ENCODE results near the gene ST7. TPM values are rescaled to one million over a fixed set of nuclear protein-coding genes. Genes with fewer than 3 reads are reported as not detected.

Gene ST7
- total and polyA plus RNA-seq, 2 experiments from 2014 or later = 9.9 to 18.3 TPM

DNA sequence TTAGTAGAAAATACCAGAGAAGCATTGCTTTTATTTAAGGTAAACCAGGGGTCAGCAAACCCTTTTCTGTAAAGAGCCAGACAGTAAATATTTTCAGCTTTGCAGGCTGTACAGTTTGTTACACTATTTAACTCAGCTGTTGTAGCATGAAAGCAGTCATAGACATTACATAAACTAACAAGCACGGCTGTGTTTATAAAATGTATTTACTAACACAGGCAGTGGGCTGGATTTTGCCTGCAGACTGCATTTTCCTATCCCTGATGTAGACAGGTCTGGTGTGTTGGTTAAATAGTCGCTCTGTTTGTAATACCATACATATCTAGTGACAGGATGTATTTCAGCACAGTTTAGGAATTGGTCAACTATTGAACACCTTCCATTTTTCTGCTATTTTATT is 129.3 kb downstream of the ST7 start:
- Histone ChIP-seq H3K79me2 (replicated peaks; ENCODE audit: insufficient read depth) (no peaks in the 10 kb centered on the region; the same call in 1 of the 2 replicates), H3K4me3 (no peak overlapping the region), H3K4me1 (ENCODE audit: insufficient read depth) (peaks cover 5% of the 10 kb centered on the region; the same call in 1 of the 2 replicates), H3K36me3 (ENCODE audit: insufficient read depth) (no peaks in the 10 kb centered on the region), H3K4me2 (no peak overlapping the region), H3K27me3 (ENCODE audit: insufficient read depth) (no peaks in the 10 kb centered on the region), H3F3A (replicated peaks; ENCODE audit: low read depth) (no peaks in the 10 kb centered on the region), H4K20me1 (replicated peaks; ENCODE audit: insufficient read depth) (no peaks in the 10 kb centered on the region), H3K9me2 (ENCODE audit: insufficient read depth) (no peaks in the 10 kb centered on the region), H3K27ac (ENCODE audit: low read depth) (no peak overlapping the region), H2AFZ (no peak overlapping the region)
- H3K36me3 Mint-ChIP-seq (ENCODE audit: low read depth) = no peaks in the 10 kb centered on the region
- H3K4me1 Mint-ChIP-seq = peaks cover 7% of the 10 kb centered on the region; the same call in 2 of the 3 replicates
- ATAC-seq = no peak
- no peak for DNase-seq (ENCODE audit: low spot score)
- peaks cover 2% of the 10 kb centered on the region for H3K27me3 Mint-ChIP-seq (ENCODE audit: insufficient read depth, low read depth, poor library complexity)
- no peaks in the 10 kb centered on the region for H3K9me3 Mint-ChIP-seq
- no peak for TF ChIP-seq JUNB (IDR thresholded peaks at IDR 0.05; ENCODE audit: unreplicated experiment)
- TF ChIP-seq EZH2phosphoT487 (IDR thresholded peaks at IDR 0.05; ENCODE audit: unreplicated experiment) = no peak
- TF ChIP-seq ZNF331 (CRISPR knock-in tag; IDR thresholded peaks at IDR 0.05; ENCODE audit: low read depth) = no peak
- TF ChIP-seq, protein P1, sequence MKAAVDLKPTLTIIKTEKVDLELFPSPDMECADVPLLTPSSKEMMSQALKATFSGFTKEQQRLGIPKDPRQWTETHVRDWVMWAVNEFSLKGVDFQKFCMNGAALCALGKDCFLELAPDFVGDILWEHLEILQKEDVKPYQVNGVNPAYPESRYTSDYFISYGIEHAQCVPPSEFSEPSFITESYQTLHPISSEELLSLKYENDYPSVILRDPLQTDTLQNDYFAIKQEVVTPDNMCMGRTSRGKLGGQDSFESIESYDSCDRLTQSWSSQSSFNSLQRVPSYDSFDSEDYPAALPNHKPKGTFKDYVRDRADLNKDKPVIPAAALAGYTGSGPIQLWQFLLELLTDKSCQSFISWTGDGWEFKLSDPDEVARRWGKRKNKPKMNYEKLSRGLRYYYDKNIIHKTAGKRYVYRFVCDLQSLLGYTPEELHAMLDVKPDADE (IDR thresholded peaks at IDR 0.05) = no peak
- TF ChIP-seq STAT1 (IDR thresholded peaks at IDR 0.05; ENCODE audit: unreplicated experiment) = no peak
- TF ChIP-seq, protein P2, sequence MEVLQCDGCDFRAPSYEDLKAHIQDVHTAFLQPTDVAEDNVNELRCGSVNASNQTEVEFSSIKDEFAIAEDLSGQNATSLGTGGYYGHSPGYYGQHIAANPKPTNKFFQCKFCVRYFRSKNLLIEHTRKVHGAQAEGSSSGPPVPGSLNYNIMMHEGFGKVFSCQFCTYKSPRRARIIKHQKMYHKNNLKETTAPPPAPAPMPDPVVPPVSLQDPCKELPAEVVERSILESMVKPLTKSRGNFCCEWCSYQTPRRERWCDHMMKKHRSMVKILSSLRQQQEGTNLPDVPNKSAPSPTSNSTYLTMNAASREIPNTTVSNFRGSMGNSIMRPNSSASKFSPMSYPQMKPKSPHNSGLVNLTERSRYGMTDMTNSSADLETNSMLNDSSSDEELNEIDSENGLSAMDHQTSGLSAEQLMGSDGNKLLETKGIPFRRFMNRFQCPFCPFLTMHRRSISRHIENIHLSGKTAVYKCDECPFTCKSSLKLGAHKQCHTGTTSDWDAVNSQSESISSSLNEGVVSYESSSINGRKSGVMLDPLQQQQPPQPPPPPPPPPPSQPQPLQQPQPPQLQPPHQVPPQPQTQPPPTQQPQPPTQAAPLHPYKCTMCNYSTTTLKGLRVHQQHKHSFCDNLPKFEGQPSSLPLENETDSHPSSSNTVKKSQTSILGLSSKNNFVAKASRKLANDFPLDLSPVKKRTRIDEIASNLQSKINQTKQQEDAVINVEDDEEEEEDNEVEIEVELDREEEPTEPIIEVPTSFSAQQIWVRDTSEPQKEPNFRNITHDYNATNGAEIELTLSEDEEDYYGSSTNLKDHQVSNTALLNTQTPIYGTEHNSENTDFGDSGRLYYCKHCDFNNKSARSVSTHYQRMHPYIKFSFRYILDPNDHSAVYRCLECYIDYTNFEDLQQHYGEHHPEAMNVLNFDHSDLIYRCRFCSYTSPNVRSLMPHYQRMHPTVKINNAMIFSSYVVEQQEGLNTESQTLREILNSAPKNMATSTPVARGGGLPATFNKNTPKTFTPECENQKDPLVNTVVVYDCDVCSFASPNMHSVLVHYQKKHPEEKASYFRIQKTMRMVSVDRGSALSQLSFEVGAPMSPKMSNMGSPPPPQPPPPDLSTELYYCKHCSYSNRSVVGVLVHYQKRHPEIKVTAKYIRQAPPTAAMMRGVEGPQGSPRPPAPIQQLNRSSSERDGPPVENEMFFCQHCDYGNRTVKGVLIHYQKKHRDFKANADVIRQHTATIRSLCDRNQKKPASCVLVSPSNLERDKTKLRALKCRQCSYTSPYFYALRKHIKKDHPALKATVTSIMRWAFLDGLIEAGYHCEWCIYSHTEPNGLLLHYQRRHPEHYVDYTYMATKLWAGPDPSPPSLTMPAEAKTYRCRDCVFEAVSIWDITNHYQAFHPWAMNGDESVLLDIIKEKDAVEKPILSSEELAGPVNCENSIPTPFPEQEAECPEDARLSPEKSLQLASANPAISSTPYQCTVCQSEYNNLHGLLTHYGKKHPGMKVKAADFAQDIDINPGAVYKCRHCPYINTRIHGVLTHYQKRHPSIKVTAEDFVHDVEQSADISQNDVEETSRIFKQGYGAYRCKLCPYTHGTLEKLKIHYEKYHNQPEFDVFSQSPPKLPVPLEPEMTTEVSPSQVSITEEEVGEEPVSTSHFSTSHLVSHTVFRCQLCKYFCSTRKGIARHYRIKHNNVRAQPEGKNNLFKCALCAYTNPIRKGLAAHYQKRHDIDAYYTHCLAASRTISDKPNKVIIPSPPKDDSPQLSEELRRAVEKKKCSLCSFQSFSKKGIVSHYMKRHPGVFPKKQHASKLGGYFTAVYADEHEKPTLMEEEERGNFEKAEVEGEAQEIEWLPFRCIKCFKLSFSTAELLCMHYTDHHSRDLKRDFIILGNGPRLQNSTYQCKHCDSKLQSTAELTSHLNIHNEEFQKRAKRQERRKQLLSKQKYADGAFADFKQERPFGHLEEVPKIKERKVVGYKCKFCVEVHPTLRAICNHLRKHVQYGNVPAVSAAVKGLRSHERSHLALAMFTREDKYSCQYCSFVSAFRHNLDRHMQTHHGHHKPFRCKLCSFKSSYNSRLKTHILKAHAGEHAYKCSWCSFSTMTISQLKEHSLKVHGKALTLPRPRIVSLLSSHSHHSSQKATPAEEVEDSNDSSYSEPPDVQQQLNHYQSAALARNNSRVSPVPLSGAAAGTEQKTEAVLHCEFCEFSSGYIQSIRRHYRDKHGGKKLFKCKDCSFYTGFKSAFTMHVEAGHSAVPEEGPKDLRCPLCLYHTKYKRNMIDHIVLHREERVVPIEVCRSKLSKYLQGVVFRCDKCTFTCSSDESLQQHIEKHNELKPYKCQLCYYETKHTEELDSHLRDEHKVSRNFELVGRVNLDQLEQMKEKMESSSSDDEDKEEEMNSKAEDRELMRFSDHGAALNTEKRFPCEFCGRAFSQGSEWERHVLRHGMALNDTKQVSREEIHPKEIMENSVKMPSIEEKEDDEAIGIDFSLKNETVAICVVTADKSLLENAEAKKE (CRISPR knock-in tag; IDR thresholded peaks at IDR 0.05) = no peak
- TF ChIP-seq, protein P3, sequence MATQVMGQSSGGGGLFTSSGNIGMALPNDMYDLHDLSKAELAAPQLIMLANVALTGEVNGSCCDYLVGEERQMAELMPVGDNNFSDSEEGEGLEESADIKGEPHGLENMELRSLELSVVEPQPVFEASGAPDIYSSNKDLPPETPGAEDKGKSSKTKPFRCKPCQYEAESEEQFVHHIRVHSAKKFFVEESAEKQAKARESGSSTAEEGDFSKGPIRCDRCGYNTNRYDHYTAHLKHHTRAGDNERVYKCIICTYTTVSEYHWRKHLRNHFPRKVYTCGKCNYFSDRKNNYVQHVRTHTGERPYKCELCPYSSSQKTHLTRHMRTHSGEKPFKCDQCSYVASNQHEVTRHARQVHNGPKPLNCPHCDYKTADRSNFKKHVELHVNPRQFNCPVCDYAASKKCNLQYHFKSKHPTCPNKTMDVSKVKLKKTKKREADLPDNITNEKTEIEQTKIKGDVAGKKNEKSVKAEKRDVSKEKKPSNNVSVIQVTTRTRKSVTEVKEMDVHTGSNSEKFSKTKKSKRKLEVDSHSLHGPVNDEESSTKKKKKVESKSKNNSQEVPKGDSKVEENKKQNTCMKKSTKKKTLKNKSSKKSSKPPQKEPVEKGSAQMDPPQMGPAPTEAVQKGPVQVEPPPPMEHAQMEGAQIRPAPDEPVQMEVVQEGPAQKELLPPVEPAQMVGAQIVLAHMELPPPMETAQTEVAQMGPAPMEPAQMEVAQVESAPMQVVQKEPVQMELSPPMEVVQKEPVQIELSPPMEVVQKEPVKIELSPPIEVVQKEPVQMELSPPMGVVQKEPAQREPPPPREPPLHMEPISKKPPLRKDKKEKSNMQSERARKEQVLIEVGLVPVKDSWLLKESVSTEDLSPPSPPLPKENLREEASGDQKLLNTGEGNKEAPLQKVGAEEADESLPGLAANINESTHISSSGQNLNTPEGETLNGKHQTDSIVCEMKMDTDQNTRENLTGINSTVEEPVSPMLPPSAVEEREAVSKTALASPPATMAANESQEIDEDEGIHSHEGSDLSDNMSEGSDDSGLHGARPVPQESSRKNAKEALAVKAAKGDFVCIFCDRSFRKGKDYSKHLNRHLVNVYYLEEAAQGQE (IDR thresholded peaks at IDR 0.05; ENCODE audit: unreplicated experiment) = no peak
- no peak for TF ChIP-seq NANOG (IDR thresholded peaks at IDR 0.05; ENCODE audit: borderline replicate concordance)
- H3K4me3 Mint-ChIP-seq = no peak overlapping the region
- H3K27ac Mint-ChIP-seq = no peak overlapping the region
